Vagina (tissue), 2 donors: ENCODE measurements around the gene TM9SF4. TPM values are rescaled to one million over a fixed set of nuclear protein-coding genes. Genes with fewer than 3 reads are reported as not detected.

Source experiments
- DNase-seq, 2 donors: peaks; one replicate each; pipeline ENCODE4 v3.0.0-alpha.2; 2017; ENCODE audit errors: extremely low spot score in 2 of 2
- H3K27ac ChIP-seq: fragments of 200-600 bp; sonication (generic); one replicate; pipeline ENCODE4 v1.5.1; 2019
- H3K27me3 ChIP-seq: fragments of 200-600 bp; sonication (generic); one replicate; pipeline ENCODE4 v1.5.1; 2019
- H3K36me3 ChIP-seq, 2 donors: fragments of 200-600 bp; sonication (generic); one replicate each; pipeline ENCODE4 v1.5.1; 2017 to 2019
- H3K4me1 ChIP-seq: fragments of 200-600 bp; sonication (generic); one replicate; pipeline ENCODE4 v1.5.1; 2019
- H3K4me3 ChIP-seq, 2 donors: fragments of 200-600 bp; sonication (generic); 1 replicate in 1 of 2; 2 replicates in 1 of 2; pipeline ENCODE4 v1.5.1; 2016 to 2019
- H3K9me3 ChIP-seq: fragments of 200-600 bp; sonication (generic); one replicate; pipeline ENCODE4 v1.5.1; 2019
- CTCF ChIP-seq, 3 experiments: fragments of 450-650 bp in 2 of 3; fragments of 200-600 bp in 1 of 3; sonication (generic) in 1 of 3; IDR thresholded peaks; one replicate each; pipeline ENCODE4 v1.5.1; 2017 to 2019; ENCODE audit warnings: antibody characterized with exemption in 3 of 3, mild to moderate bottlenecking in 2 of 3, moderate library complexity in 2 of 3
- POLR2A ChIP-seq, 2 donors: fragments of 450-650 bp; IDR thresholded peaks; one replicate each; pipeline ENCODE4 v1.6.1; 2017; ENCODE audit warnings: antibody characterized with exemption in 2 of 2, mild to moderate bottlenecking in 2 of 2, moderate library complexity in 2 of 2
- POLR2AphosphoS5 ChIP-seq, 2 donors: sonication (generic); formaldehyde crosslinking; IDR thresholded peaks; one replicate each; pipeline ENCODE4 v1.9.0; 2017; ENCODE audit warnings: antibody characterized with exemption in 2 of 2, mild to moderate bottlenecking in 2 of 2, low read depth in 1 of 2; ENCODE audit not compliant: insufficient read depth in 1 of 2
- intact Hi-C: fragments of 100-400 bp; cut with DNase I; formaldehyde crosslinking; loops from one replicate; pipeline ENCODE4 v1.15.1; 2023
- total RNA-seq: library from RNA; depleted of rRNA; stranded (reverse); fragments of >200 nt; gene quantifications from one replicate; pipeline ENCODE4 v1.2.3, GENCODE V29; 2016

The TM9SF4 gene
- total RNA-seq, 1 donor from 2014 or later, result 32.2 TPM

GRCh38 chr20:32183947-32184635 is 74.6 kb downstream of the TM9SF4 start:
- Histone ChIP-seq H3K9me3 (no peaks in the 10 kb centered on the region), H3K4me1 (peaks cover 13% of the 10 kb centered on the region), H3K27me3 (no peaks in the 10 kb centered on the region), H3K36me3 (no peaks in the 10 kb centered on the region), H3K4me3 (no peak overlapping the region), H3K27ac (no peak overlapping the region)
- intact Hi-C loops, result no loop called here
- no peak for DNase-seq
- no peak for TF ChIP-seq POLR2A (IDR thresholded peaks at IDR 0.05)
- no peak for TF ChIP-seq CTCF (IDR thresholded peaks at IDR 0.05)
- TF ChIP-seq POLR2AphosphoS5 (IDR thresholded peaks at IDR 0.05; ENCODE audit: insufficient read depth in 1 of 2, low read depth in 1 of 2), result no peak

- no peak for TF ChIP-seq POLR2A (IDR thresholded peaks at IDR 0.05)
- TF ChIP-seq POLR2AphosphoS5 (IDR thresholded peaks at IDR 0.05; ENCODE audit: insufficient read depth in 1 of 2, low read depth in 1 of 2), result no peak
- TF ChIP-seq CTCF (IDR thresholded peaks at IDR 0.05), result no peak
- Histone ChIP-seq H3K36me3 (no peaks in the 10 kb centered on the region), H3K9me3 (no peaks in the 10 kb centered on the region), H3K27ac (no peak overlapping the region), H3K4me3 (no peak overlapping the region), H3K27me3 (no peaks in the 10 kb centered on the region), H3K4me1 (peaks cover 19% of the 10 kb centered on the region)
- intact Hi-C loops, result no loop called here
- no peak for DNase-seq
Measured at GRCh38 chr20:32184961-32185603, 75.6 kb downstream of the TM9SF4 start.

- Histone ChIP-seq H3K27ac (no peak overlapping the region), H3K27me3 (no peaks in the 10 kb centered on the region), H3K4me1 (peaks cover 25% of the 10 kb centered on the region), H3K9me3 (no peaks in the 10 kb centered on the region), H3K36me3 (no peaks in the 10 kb centered on the region), H3K4me3 (no peak overlapping the region)
- no peak for DNase-seq
- TF ChIP-seq POLR2AphosphoS5 (IDR thresholded peaks at IDR 0.05; ENCODE audit: insufficient read depth in 1 of 2, low read depth in 1 of 2) (no peak), POLR2A (IDR thresholded peaks at IDR 0.05) (no peak), CTCF (IDR thresholded peaks at IDR 0.05) (no peak)
- intact Hi-C loops, result no loop called here
Measured at GRCh38 chr20:32186506-32186905, 77.0 kb downstream of the TM9SF4 start.

- Histone ChIP-seq H3K4me1 (peaks cover 25% of the 10 kb centered on the region), H3K9me3 (no peaks in the 10 kb centered on the region), H3K36me3 (no peaks in the 10 kb centered on the region), H3K27me3 (no peaks in the 10 kb centered on the region), H3K4me3 (peak overlapping the region; percentile 62 to 83), H3K27ac (no peak overlapping the region)
- TF ChIP-seq POLR2AphosphoS5 (IDR thresholded peaks at IDR 0.05; ENCODE audit: insufficient read depth in 1 of 2, low read depth in 1 of 2), result no peak
- no peak for TF ChIP-seq POLR2A (IDR thresholded peaks at IDR 0.05)
- TF ChIP-seq CTCF (IDR thresholded peaks at IDR 0.05), result no peak
- intact Hi-C loops, result no loop called here
- DNase-seq, result no peak
Measured at GRCh38 chr20:32188376-32189122, 79.0 kb downstream of the TM9SF4 start.

- H3K27me3 ChIP-seq, result no peaks in the 10 kb centered on the region
- DNase-seq, result no peak
- H3K27ac ChIP-seq, result no peak overlapping the region
- H3K9me3 ChIP-seq, result no peaks in the 10 kb centered on the region
- peaks cover 25% of the 10 kb centered on the region for H3K4me1 ChIP-seq
- no peak for TF ChIP-seq POLR2A (IDR thresholded peaks at IDR 0.05)
- TF ChIP-seq CTCF (IDR thresholded peaks at IDR 0.05), result no peak
- no peak for TF ChIP-seq POLR2AphosphoS5 (IDR thresholded peaks at IDR 0.05; ENCODE audit: insufficient read depth in 1 of 2, low read depth in 1 of 2)
- no peaks in the 10 kb centered on the region for H3K36me3 ChIP-seq
- intact Hi-C loops, result no loop called here
- peak overlapping the region; percentile 62 to 83 for H3K4me3 ChIP-seq
Measured at GRCh38 chr20:32189123-32189410, 79.6 kb downstream of the TM9SF4 start.
